HG03432 (cell line): ENCODE results near the gene GNAI2.

ENCODE experiments used
- ATAC-seq: cut with Tn5 transposase; IDR thresholded peaks from one replicate; pipeline ENCODE4 v1.9.1; 2021; ENCODE audit warnings: mild to moderate bottlenecking, moderate library complexity; ENCODE audit not compliant: unreplicated experiment

Gene GNAI2

GRCh38 chr3:50235716-50236483, at the start of gene GNAI2:
TSS of gene GNAI2 (plus strand) at chr3:50236204. CDS start at chr3:50236336, 132 bp downstream.
- ATAC-seq, result peak; percentile 92

GRCh38 chr3:50187750-50188149, 48.3 kb upstream of the GNAI2 start:
- ATAC-seq, result no peak

- ATAC-seq, result no peak
These were observed 46.7 kb upstream of the GNAI2 start for GRCh38 chr3:50189274-50189673.

GRCh38 chr3:50189989-50190388, 46.0 kb upstream of the GNAI2 start:
- no peak for ATAC-seq

- no peak for ATAC-seq
These were observed 44.9 kb upstream of the GNAI2 start, which contains the start of gene GNAT1 for GRCh38 chr3:50190936-50191660. TSS of gene GNAT1 (plus strand) at chr3:50191610. CDS start at chr3:50191726, 116 bp downstream.

- ATAC-seq, result no peak
These were observed 43.9 kb upstream of the GNAI2 start for GRCh38 chr3:50192124-50192523.

- no peak for ATAC-seq
These were observed 43.3 kb upstream of the GNAI2 start for GRCh38 chr3:50192689-50193141.

- no peak for ATAC-seq
These were observed 42.7 kb upstream of the GNAI2 start for GRCh38 chr3:50193286-50193685.

- no peak for ATAC-seq
These were observed 42.3 kb upstream of the GNAI2 start for GRCh38 chr3:50193746-50194127.

GRCh38 chr3:50194128-50194902, 41.7 kb upstream of the GNAI2 start:
- ATAC-seq, result peak; percentile 55

GRCh38 chr3:50194903-50195500, 41.0 kb upstream of the GNAI2 start:
- no peak for ATAC-seq

GRCh38 chr3:50195501-50196252, 40.3 kb upstream of the GNAI2 start:
- no peak for ATAC-seq

GRCh38 chr3:50196253-50196801, 39.7 kb upstream of the GNAI2 start:
- no peak for ATAC-seq

- ATAC-seq, result no peak
These were observed 34.3 kb upstream of the GNAI2 start for GRCh38 chr3:50201573-50202315.

- no peak for ATAC-seq
These were observed 33.5 kb upstream of the GNAI2 start for GRCh38 chr3:50202353-50203112.

- ATAC-seq, result no peak
These were observed 32.7 kb upstream of the GNAI2 start for GRCh38 chr3:50203113-50203808.

- no peak for ATAC-seq
These were observed 31.9 kb upstream of the GNAI2 start for GRCh38 chr3:50203809-50204803.
